GM19193 (cell line): Measurements from ENCODE around the gene BEND3.

ENCODE experiments used
- POLR2A ChIP-seq: IDR thresholded peaks from 4 replicates; pipeline ENCODE4 v1.6.1; 2011; ENCODE audit not compliant: insufficient read depth, insufficient read length; ENCODE audit errors: extremely low read depth

BEND3 gene

GRCh38 chr6:107068691-107069630 lies 46.4 kb downstream of the BEND3 start:
- TF ChIP-seq POLR2A: no peak

GRCh38 chr6:107066697-107067659 lies 48.3 kb downstream of the BEND3 start:
- TF ChIP-seq POLR2A: no peak

GRCh38 chr6:107064579-107065065 lies 50.7 kb downstream of the BEND3 start:
- TF ChIP-seq POLR2A: no peak

GRCh38 chr6:107062691-107063090 lies 52.6 kb downstream of the BEND3 start:
- no peak for TF ChIP-seq POLR2A

GRCh38 chr6:107061125-107062020 lies 53.9 kb downstream of the BEND3 start:
- no peak for TF ChIP-seq POLR2A

GRCh38 chr6:107060704-107061103 lies 54.6 kb downstream of the BEND3 start:
- TF ChIP-seq POLR2A: no peak

GRCh38 chr6:107059606-107060005 lies 55.7 kb downstream of the BEND3 start:
- TF ChIP-seq POLR2A: no peak

- no peak for TF ChIP-seq POLR2A
These were observed 57.6 kb downstream of the BEND3 start for GRCh38 chr6:107057679-107058078.

- no peak for TF ChIP-seq POLR2A
These were observed 58.5 kb downstream of the BEND3 start for GRCh38 chr6:107056796-107057195.

GRCh38 chr6:107047807-107048206 lies 67.5 kb downstream of the BEND3 start:
- no peak for TF ChIP-seq POLR2A

- TF ChIP-seq POLR2A: no peak
These were observed 69.3 kb downstream of the BEND3 start for GRCh38 chr6:107045826-107046675.

GRCh38 chr6:107033126-107033525 lies 82.2 kb downstream of the BEND3 start:
- no peak for TF ChIP-seq POLR2A

- TF ChIP-seq POLR2A: no peak
These were observed 83.3 kb downstream of the BEND3 start for GRCh38 chr6:107032051-107032450.

- TF ChIP-seq POLR2A: no peak
These were observed 85.2 kb downstream of the BEND3 start for GRCh38 chr6:107030151-107030550.

- no peak for TF ChIP-seq POLR2A
These were observed 88.3 kb downstream of the BEND3 start for GRCh38 chr6:107026965-107027364.
